ENCODE data around the gene ARHGAP8.

Gene ARHGAP8

DNA sequence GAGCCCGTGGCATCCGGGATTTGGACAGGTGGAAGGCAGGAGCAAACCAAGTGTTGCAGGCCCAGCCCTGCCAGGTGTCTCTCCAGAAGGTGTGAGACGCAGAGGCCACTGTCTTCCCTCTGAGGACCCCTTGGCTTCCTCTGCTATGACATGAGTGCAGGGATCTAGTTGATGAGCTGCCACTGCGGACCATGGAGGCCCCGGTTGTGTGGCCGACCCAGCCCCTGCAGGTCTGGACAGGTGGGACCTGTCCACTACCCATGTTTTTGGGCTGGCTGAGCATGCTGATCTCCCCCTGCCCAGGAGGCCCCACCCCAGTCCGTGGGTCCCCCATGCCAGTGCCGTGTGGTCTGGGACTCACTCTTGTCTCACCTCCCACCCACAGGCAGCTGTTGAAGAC lies 27.5 kb upstream of the ARHGAP8 start:
- Histone ChIP-seq H3K36me3 (ENCODE audit: control insufficient read depth, insufficient read depth, low read length) (no peaks in the 10 kb centered on the region), H3K27me3 (ENCODE audit: control insufficient read depth, insufficient read depth, low read length, poor library complexity, severe bottlenecking) (no peaks in the 10 kb centered on the region), H3K4me3 (ENCODE audit: insufficient read depth, low read depth, low read length) (no peak overlapping the region), H3K27ac (ENCODE audit: insufficient read depth, low read depth, low read length, poor library complexity, severe bottlenecking) (no peak overlapping the region), H3K4me1 (ENCODE audit: control insufficient read depth, insufficient read depth, low read length) (peaks cover 21% of the 10 kb centered on the region), H3K9me3 (ENCODE audit: control insufficient read depth, low read length) (no peaks in the 10 kb centered on the region)
- 93 to 94% methylated on average over 8 of the region's 8 CpGs for WGBS, 2 experiments

DNA sequence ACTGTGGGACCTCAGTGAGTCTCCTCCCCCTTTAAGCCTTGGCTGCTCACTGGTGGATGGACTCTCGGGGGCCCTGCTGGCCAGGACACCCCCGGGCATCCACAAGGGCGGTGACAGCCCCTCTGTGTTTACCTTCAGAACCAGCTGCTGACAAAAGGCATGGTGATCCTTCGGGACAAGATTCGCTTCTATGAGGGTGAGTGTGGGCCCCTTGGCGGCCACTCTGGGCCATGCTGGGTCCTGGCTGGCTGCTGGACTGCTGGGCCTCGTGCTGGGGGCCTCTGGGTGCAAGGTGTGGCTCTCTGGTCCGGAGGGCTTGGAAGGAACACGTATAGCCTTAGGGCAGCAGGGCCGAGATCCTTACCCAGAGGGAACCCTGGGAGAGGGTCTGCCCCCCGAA lies 25.9 kb upstream of the ARHGAP8 start:
- no peak overlapping the region for H3K4me3 ChIP-seq (ENCODE audit: insufficient read depth, low read depth, low read length)
- no peaks in the 10 kb centered on the region for H3K36me3 ChIP-seq (ENCODE audit: control insufficient read depth, insufficient read depth, low read length)
- no peaks in the 10 kb centered on the region for H3K27me3 ChIP-seq (ENCODE audit: control insufficient read depth, insufficient read depth, low read length, poor library complexity, severe bottlenecking)
- 93 to 96% methylated on average over 11 of the region's 11 CpGs for WGBS, 2 experiments
- peaks cover 17% of the 10 kb centered on the region for H3K4me1 ChIP-seq (ENCODE audit: control insufficient read depth, insufficient read depth, low read length)
- H3K27ac ChIP-seq (ENCODE audit: insufficient read depth, low read depth, low read length, poor library complexity, severe bottlenecking) = no peak overlapping the region
- H3K9me3 ChIP-seq (ENCODE audit: control insufficient read depth, low read length) = no peaks in the 10 kb centered on the region

DNA sequence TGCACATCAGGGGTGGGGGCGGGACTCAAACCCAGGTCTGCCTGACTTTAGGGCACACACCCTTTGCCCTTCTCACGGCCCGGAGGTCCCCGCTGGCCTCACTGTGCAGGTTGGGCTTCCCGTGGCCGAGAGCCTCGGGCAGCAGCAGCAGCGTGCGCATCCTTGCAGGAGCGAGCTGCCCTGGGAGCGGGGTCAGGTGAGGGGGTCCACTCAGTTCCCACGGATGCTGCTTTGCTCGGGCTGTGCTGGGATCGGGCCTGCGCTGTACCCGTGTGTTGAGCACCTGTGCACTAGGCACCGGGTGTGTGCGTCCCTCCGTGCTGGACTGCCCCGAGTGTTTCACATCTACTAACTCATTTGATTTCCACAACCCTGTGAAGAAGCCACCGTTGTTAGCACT lies 25.2 kb upstream of the ARHGAP8 start:
- 95 to 97% methylated on average over 21 of the region's 21 CpGs for WGBS, 2 experiments
- no peak overlapping the region for H3K27ac ChIP-seq (ENCODE audit: insufficient read depth, low read depth, low read length, poor library complexity, severe bottlenecking)
- peaks cover 19% of the 10 kb centered on the region for H3K4me1 ChIP-seq (ENCODE audit: control insufficient read depth, insufficient read depth, low read length)
- no peak overlapping the region for H3K4me3 ChIP-seq (ENCODE audit: insufficient read depth, low read depth, low read length)
- no peaks in the 10 kb centered on the region for H3K36me3 ChIP-seq (ENCODE audit: control insufficient read depth, insufficient read depth, low read length)
- no peaks in the 10 kb centered on the region for H3K27me3 ChIP-seq (ENCODE audit: control insufficient read depth, insufficient read depth, low read length, poor library complexity, severe bottlenecking)
- no peaks in the 10 kb centered on the region for H3K9me3 ChIP-seq (ENCODE audit: control insufficient read depth, low read length)

DNA sequence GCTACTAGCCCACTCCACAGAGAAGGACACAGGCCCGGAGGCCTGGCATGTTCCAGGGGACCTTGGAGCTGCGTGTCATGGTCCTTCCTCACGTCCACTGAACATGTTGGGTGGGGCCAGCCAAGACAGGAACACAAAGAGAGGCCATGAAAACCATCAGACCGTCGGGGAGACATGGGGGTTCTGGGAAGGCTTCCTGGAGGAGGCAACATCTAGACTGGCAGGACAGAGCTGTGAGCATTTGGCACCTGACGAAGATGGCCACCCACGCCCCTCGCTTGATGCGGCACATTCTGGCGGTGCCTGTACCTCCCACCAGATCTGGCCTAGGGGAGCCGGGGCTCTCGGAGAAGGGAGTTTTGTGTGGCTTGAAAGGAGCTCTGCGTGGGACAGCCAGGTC lies 24.7 kb upstream of the ARHGAP8 start:
- Histone ChIP-seq H3K27ac (ENCODE audit: insufficient read depth, low read depth, low read length, poor library complexity, severe bottlenecking) (no peak overlapping the region), H3K27me3 (ENCODE audit: control insufficient read depth, insufficient read depth, low read length, poor library complexity, severe bottlenecking) (no peaks in the 10 kb centered on the region), H3K36me3 (ENCODE audit: control insufficient read depth, insufficient read depth, low read length) (no peaks in the 10 kb centered on the region), H3K4me3 (ENCODE audit: insufficient read depth, low read depth, low read length) (no peak overlapping the region), H3K9me3 (ENCODE audit: control insufficient read depth, low read length) (no peaks in the 10 kb centered on the region), H3K4me1 (ENCODE audit: control insufficient read depth, insufficient read depth, low read length) (peaks cover 18% of the 10 kb centered on the region)
- 87 to 88% methylated on average over 13 of the region's 13 CpGs for WGBS, 2 experiments

DNA sequence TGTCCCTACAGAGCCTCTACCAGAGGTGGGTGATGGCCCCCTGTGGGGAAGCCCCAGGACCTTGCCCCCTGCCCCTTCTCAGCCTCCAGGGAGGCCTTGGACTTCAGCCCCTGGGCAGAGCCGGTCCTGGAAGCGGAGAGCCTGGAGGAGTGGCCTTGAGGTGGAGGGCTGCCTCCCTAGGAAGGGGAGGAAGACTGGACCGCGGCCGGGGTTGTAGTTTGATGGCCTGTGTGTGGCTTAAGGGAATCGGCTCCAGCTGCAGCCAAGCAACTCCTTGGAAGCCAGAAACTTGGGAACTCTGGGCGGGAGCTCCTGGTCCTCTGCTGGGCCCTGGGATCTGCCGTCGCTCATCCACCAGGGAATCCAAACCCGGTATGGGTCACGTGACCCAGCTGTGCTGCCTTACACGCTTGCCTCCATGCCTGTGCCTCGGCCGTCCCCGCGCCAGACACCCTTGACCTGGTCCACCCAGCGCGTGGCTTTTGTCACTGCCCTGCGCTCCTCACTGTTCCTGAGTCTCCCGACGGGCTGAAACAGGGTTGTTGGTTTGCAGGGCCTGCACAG lies 23.5 kb upstream of the ARHGAP8 start:
- H3K27ac ChIP-seq (ENCODE audit: insufficient read depth, low read depth, low read length, poor library complexity, severe bottlenecking) = no peak overlapping the region
- no peaks in the 10 kb centered on the region for H3K36me3 ChIP-seq (ENCODE audit: control insufficient read depth, insufficient read depth, low read length)
- H3K4me1 ChIP-seq (ENCODE audit: control insufficient read depth, insufficient read depth, low read length) = peaks cover 15% of the 10 kb centered on the region
- H3K9me3 ChIP-seq (ENCODE audit: control insufficient read depth, low read length) = no peaks in the 10 kb centered on the region
- H3K27me3 ChIP-seq (ENCODE audit: control insufficient read depth, insufficient read depth, low read length, poor library complexity, severe bottlenecking) = no peaks in the 10 kb centered on the region
- H3K4me3 ChIP-seq (ENCODE audit: insufficient read depth, low read depth, low read length) = no peak overlapping the region
- 91 to 93% methylated on average over 21 of the region's 21 CpGs for WGBS, 2 experiments

DNA sequence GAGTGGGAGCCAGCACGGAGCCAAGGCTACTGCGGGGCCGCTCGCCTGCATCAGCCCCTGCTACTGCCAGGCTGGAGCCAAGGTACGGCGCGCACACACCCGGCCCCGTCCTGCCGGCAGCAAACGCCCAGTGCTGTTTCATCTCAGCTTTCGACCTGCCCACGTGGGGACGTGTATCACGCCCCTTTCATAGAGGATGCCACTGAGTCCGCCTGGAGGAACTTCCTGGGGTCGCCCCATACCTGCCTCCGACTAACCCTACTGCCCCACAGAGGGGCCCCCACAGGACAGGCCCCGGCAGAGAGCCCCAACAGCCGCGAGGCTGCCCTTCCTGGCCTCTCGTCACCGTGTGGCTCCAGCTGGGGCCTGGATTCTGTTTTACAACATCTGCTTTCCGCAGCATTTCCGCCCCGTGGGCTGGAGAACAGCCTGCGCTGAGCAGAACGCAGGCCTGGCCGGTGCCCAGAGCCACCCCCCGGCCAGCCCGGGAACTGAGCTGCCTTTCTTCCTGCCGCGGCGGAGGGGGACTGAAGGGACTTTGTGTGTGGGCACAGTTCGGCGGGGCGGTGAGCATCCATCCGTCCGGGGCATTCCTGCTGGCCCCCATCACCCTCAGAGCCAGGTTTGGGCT lies 22.9 kb upstream of the ARHGAP8 start:
- H3K27ac ChIP-seq (ENCODE audit: insufficient read depth, low read depth, low read length, poor library complexity, severe bottlenecking) = no peak overlapping the region
- 93% methylated on average over 39 of the region's 39 CpGs for WGBS, 2 experiments
- H3K27me3 ChIP-seq (ENCODE audit: control insufficient read depth, insufficient read depth, low read length, poor library complexity, severe bottlenecking) = no peaks in the 10 kb centered on the region
- no peaks in the 10 kb centered on the region for H3K36me3 ChIP-seq (ENCODE audit: control insufficient read depth, insufficient read depth, low read length)
- H3K4me1 ChIP-seq (ENCODE audit: control insufficient read depth, insufficient read depth, low read length) = peaks cover 15% of the 10 kb centered on the region
- H3K9me3 ChIP-seq (ENCODE audit: control insufficient read depth, low read length) = no peaks in the 10 kb centered on the region
- no peak overlapping the region for H3K4me3 ChIP-seq (ENCODE audit: insufficient read depth, low read depth, low read length)

DNA sequence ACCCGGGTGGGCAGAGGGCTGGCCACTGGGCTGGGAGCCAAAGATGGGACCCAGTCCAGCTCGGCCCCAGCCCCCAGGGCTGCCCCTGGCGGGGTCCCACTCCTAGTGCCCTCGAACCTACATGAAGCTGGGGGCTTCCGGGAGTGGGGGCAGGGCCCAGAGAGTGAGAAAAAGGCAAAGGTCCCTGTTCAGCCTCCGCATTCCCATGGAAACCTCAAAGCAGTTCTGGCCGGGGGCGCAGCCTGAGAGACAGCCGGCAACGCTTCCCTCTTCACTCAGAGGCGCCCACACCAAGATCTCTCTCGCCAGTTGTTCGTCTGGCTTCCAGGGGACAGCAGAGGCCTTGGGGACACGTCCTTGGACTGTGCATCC lies 22.4 kb upstream of the ARHGAP8 start:
- Histone ChIP-seq H3K27me3 (ENCODE audit: control insufficient read depth, insufficient read depth, low read length, poor library complexity, severe bottlenecking) (no peaks in the 10 kb centered on the region), H3K27ac (ENCODE audit: insufficient read depth, low read depth, low read length, poor library complexity, severe bottlenecking) (no peak overlapping the region), H3K4me1 (ENCODE audit: control insufficient read depth, insufficient read depth, low read length) (peaks cover 15% of the 10 kb centered on the region), H3K9me3 (ENCODE audit: control insufficient read depth, low read length) (no peaks in the 10 kb centered on the region), H3K36me3 (ENCODE audit: control insufficient read depth, insufficient read depth, low read length) (no peaks in the 10 kb centered on the region), H3K4me3 (ENCODE audit: insufficient read depth, low read depth, low read length) (no peak overlapping the region)
- WGBS, 2 experiments = 91 to 92% methylated on average over 14 of the region's 14 CpGs

DNA sequence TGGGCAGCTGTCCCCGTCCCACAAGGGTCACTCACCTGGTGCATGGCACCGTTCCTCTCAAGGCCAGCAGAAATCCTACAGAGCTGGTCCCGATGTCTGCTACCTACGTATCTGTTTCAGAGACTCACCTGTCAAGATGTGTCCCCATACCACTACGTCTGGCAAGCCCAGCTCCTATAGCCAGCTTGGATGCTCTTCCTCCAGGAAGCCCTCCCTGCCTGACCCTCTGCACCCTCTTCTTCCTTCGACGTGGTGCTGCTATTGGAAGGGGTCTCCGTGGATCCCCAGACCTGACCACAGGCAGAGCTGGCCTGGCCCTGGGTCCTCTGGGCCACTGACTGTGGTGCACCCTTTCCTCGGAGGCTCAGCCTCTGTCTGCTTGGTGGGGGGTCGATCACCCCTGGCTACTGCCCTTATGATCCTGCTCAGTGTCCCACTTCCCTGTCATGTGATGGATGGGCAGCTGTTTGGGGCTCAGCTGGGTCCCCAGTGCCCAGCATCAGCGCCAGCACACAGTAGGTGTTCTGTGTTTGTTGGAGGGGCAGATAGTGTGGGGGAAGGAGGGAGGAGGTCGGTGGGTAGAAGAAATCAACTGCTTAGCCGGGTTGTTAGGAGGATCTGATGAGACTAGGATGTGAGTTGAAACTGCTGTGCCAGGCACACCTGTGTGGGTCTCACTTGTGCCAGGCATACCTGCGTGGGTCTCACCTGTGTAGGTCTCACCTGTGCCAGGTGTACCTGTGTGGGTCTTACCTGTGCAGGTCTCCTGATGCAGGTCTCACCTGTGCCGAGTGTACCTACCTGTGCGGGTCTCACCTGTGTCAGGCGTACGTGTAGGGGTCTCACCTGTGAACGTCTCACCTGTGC lies 21.7 kb upstream of the ARHGAP8 start:
- Histone ChIP-seq H3K9me3 (ENCODE audit: control insufficient read depth, low read length) (no peaks in the 10 kb centered on the region), H3K27ac (ENCODE audit: insufficient read depth, low read depth, low read length, poor library complexity, severe bottlenecking) (no peak overlapping the region), H3K27me3 (ENCODE audit: control insufficient read depth, insufficient read depth, low read length, poor library complexity, severe bottlenecking) (no peaks in the 10 kb centered on the region), H3K4me3 (ENCODE audit: insufficient read depth, low read depth, low read length) (no peak overlapping the region), H3K36me3 (ENCODE audit: control insufficient read depth, insufficient read depth, low read length) (no peaks in the 10 kb centered on the region), H3K4me1 (ENCODE audit: control insufficient read depth, insufficient read depth, low read length) (peaks cover 15% of the 10 kb centered on the region)
- 93 to 94% methylated on average over 19 of the region's 19 CpGs for WGBS, 2 experiments

DNA sequence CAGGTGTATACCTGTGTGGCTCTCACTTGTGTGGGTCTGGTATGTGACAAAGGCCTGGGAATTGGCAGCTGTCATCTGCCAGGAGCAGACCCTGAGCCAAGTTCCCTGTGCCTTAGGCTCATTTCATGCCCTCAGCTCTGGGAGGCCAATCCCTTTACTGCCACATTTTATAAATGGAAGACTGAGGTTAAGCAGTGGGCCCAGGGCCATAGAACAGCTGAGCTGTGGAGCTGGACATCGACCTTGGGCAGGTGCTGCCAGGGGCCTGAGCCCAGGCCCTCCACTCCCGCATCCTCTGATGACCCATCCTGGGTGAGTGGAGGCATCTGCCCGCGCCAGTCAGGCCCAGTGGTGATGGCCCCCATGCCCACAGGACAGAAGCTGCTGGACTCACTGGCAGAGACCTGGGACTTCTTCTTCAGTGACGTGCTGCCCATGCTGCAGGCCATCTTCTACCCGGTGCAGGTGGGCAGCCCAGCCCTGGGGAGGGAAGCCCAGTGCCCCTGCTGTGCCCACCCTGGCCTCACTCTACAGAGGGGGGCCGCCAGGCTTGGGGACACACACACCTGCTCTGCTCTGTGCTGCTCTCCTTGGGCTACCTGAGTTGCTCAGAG lies 20.9 kb upstream of the ARHGAP8 start:
- Histone ChIP-seq H3K27ac (ENCODE audit: insufficient read depth, low read depth, low read length, poor library complexity, severe bottlenecking) (no peak overlapping the region), H3K4me3 (ENCODE audit: insufficient read depth, low read depth, low read length) (no peak overlapping the region), H3K9me3 (ENCODE audit: control insufficient read depth, low read length) (no peaks in the 10 kb centered on the region), H3K36me3 (ENCODE audit: control insufficient read depth, insufficient read depth, low read length) (no peaks in the 10 kb centered on the region), H3K4me1 (ENCODE audit: control insufficient read depth, insufficient read depth, low read length) (peaks cover 15% of the 10 kb centered on the region), H3K27me3 (ENCODE audit: control insufficient read depth, insufficient read depth, low read length, poor library complexity, severe bottlenecking) (no peaks in the 10 kb centered on the region)
- 85% methylated on average over 7 of the region's 7 CpGs for whole genome bisulfite sequencing, 2 experiments

DNA sequence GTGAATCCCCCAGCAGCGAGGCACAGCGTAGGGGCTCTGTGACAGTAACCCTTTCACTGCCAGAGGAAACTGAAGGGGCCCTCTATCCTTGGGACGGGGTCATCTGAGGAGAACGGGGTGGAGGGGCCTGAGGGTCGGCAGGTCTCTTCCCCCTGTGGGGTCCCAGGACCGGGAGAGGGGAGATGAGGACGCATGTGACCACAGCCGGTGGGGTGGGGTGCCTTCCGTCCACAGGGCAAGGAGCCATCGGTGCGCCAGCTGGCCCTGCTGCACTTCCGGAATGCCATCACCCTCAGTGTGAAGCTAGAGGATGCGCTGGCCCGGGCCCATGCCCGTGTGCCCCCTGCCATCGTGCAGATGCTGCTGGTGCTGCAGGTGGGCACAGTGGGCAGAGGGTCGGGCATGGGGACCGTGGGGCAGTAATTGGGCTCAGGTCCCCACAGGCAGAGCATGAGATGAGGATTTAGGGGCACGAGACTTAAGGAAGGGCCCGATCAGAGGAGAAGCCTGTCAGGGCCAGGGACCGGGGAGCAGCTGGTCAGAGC lies 20.3 kb upstream of the ARHGAP8 start:
- no peak overlapping the region for H3K27ac ChIP-seq (ENCODE audit: insufficient read depth, low read depth, low read length, poor library complexity, severe bottlenecking)
- WGBS, 2 experiments = 85 to 88% methylated on average over 21 of the region's 21 CpGs
- H3K4me3 ChIP-seq (ENCODE audit: insufficient read depth, low read depth, low read length) = no peak overlapping the region
- H3K4me1 ChIP-seq (ENCODE audit: control insufficient read depth, insufficient read depth, low read length) = peaks cover 15% of the 10 kb centered on the region
- no peaks in the 10 kb centered on the region for H3K27me3 ChIP-seq (ENCODE audit: control insufficient read depth, insufficient read depth, low read length, poor library complexity, severe bottlenecking)
- H3K9me3 ChIP-seq (ENCODE audit: control insufficient read depth, low read length) = no peaks in the 10 kb centered on the region
- H3K36me3 ChIP-seq (ENCODE audit: control insufficient read depth, insufficient read depth, low read length) = no peaks in the 10 kb centered on the region

All from ectodermal cell (in vitro differentiated cells).